ENCODE data around the gene GRIN2D. TPM values are rescaled to one million over a fixed set of nuclear protein-coding genes. Genes with fewer than 3 reads are reported as not detected.

The GRIN2D gene
- total RNA-seq, 4 donors from 2014 or later, result 0.42 to 0.90 (median 0.51) TPM

- peaks cover 0 to 77% of the 10 kb centered on the region in 2 donors for H3K27me3 ChIP-seq
- no peak for DNase-seq (ENCODE audit: low spot score in 2 of 2)
Observed at GRCh38 chr19:48413879-48414587, 20.6 kb downstream of the GRIN2D start.

GRCh38 chr19:48415395-48415794, 21.9 kb downstream of the GRIN2D start:
- 9 to 13% methylated on average over 14 of the region's 14 CpGs for WGBS, 2 donors
- DNase-seq (ENCODE audit: low spot score in 2 of 2), result peak; percentile 55 to 74
- H3K4me1 ChIP-seq, result peaks cover 0 to 17% (median 2%) of the 10 kb centered on the region in 4 donors
- no peak overlapping the region for H3K27ac ChIP-seq
- TF ChIP-seq CTCF (IDR thresholded peaks at IDR 0.05) (no peak), POLR2A (IDR thresholded peaks at IDR 0.05) (no peak), EP300 (IDR thresholded peaks at IDR 0.05) (no peak)
- peaks cover 0 to 67% of the 10 kb centered on the region in 2 donors for H3K27me3 ChIP-seq
- H3K36me3 ChIP-seq, result no peaks in the 10 kb centered on the region
- H3K4me3 ChIP-seq, result peak overlapping the region in 2 of 4 donors; percentile 13 to 36
- H3K9me3 ChIP-seq, result no peaks in the 10 kb centered on the region

More at GRCh38 chr19:48413879-48414587, 20.6 kb downstream of the GRIN2D start:
- TF ChIP-seq CTCF (IDR thresholded peaks at IDR 0.05), result no peak
- no peak for TF ChIP-seq POLR2A (IDR thresholded peaks at IDR 0.05)
- TF ChIP-seq EP300 (IDR thresholded peaks at IDR 0.05), result no peak
- Histone ChIP-seq H3K27ac (no peak overlapping the region), H3K36me3 (no peaks in the 10 kb centered on the region), H3K9me3 (no peaks in the 10 kb centered on the region), H3K4me3 (no peak overlapping the region), H3K4me1 (peaks cover 0 to 17% (median 2%) of the 10 kb centered on the region in 4 donors)
- 46 to 48% methylated on average over 17 to 23 of the region's 24 CpGs for WGBS, 2 donors

- 26 to 44% methylated on average over 30 of the region's 30 CpGs for WGBS, 2 donors
- peaks cover 0 to 17% (median 2%) of the 10 kb centered on the region in 4 donors for H3K4me1 ChIP-seq
- no peaks in the 10 kb centered on the region for H3K9me3 ChIP-seq
- no peaks in the 10 kb centered on the region for H3K36me3 ChIP-seq
- H3K4me3 ChIP-seq, result peak overlapping the region in 1 of 4 donors; percentile 36
- TF ChIP-seq POLR2A (IDR thresholded peaks at IDR 0.05), result no peak
- TF ChIP-seq EP300 (IDR thresholded peaks at IDR 0.05), result no peak
- DNase-seq (ENCODE audit: low spot score in 2 of 2), result no peak
- H3K27me3 ChIP-seq, result peaks cover 0 to 62% of the 10 kb centered on the region in 2 donors
- H3K27ac ChIP-seq, result no peak overlapping the region
Observed at GRCh38 chr19:48415806-48416221, 22.3 kb downstream of the GRIN2D start.

GRCh38 chr19:48417421-48417820, 24.0 kb downstream of the GRIN2D start:
- no peaks in the 10 kb centered on the region for H3K9me3 ChIP-seq
- TF ChIP-seq CTCF (IDR thresholded peaks at IDR 0.05), result no peak
- TF ChIP-seq EP300 (IDR thresholded peaks at IDR 0.05), result no peak
- peaks cover 0 to 17% (median 2%) of the 10 kb centered on the region in 4 donors for H3K4me1 ChIP-seq
- no peak overlapping the region for H3K27ac ChIP-seq
- WGBS, 2 donors, result 64 to 68% methylated on average over 7 of the region's 7 CpGs
- no peak overlapping the region for H3K4me3 ChIP-seq
- DNase-seq (ENCODE audit: low spot score in 2 of 2), result no peak
- H3K36me3 ChIP-seq, result no peaks in the 10 kb centered on the region
- H3K27me3 ChIP-seq, result peaks cover 0 to 46% of the 10 kb centered on the region in 2 donors

- H3K9me3 ChIP-seq, result no peaks in the 10 kb centered on the region
- H3K36me3 ChIP-seq, result no peaks in the 10 kb centered on the region
- no peak overlapping the region for H3K4me3 ChIP-seq
- no peak for TF ChIP-seq EP300 (IDR thresholded peaks at IDR 0.05)
- TF ChIP-seq POLR2A (IDR thresholded peaks at IDR 0.05), result no peak
- no peak for DNase-seq (ENCODE audit: low spot score in 2 of 2)
- peaks cover 0 to 42% of the 10 kb centered on the region in 2 donors for H3K27me3 ChIP-seq
- H3K4me1 ChIP-seq, result peaks cover 0 to 17% (median 2%) of the 10 kb centered on the region in 4 donors
- 71 to 78% methylated on average over 6 of the region's 6 CpGs for WGBS, 2 donors
- H3K27ac ChIP-seq, result no peak overlapping the region
Observed at GRCh38 chr19:48418317-48419064, 25.0 kb downstream of the GRIN2D start.
